Urinary bladder (tissue), 4 donors: Measurements from ENCODE around the gene DNAI4. TPM values are rescaled to one million over a fixed set of nuclear protein-coding genes. Genes with fewer than 3 reads are reported as not detected.
"Not testable (repeated sequence)": the region's sequence is repeated elsewhere in the genome, so short reads cannot be mapped to it uniquely, and the experiment has no call there.

Experiments used
- DNase-seq: peaks from one replicate; pipeline ENCODE4 v3.0.0-alpha.2; 2015; ENCODE audit errors: extremely low spot score
- H3K27ac ChIP-seq: one replicate; pipeline ENCODE4 v1.5.1; 2013; ENCODE audit warnings: low read depth, mild to moderate bottlenecking, moderate library complexity
- H3K36me3 ChIP-seq: one replicate; pipeline ENCODE4 v1.6.1; 2013; ENCODE audit warnings: mild to moderate bottlenecking, moderate library complexity; ENCODE audit not compliant: insufficient read depth
- H3K4me1 ChIP-seq: one replicate; pipeline ENCODE4 v1.6.1; 2013; ENCODE audit warnings: mild to moderate bottlenecking, moderate library complexity; ENCODE audit not compliant: insufficient read depth
- H3K4me3 ChIP-seq: one replicate; pipeline ENCODE4 v1.5.1; 2013; ENCODE audit warnings: low read depth, low read length
- WGBS: extraction: QIAGEN DNeasy Blood & Tissue Kit; methylation state at CpG from one replicate; pipeline ENCODE4 v1.1.7; 2013; 5-methylcytosine and 5-hydroxymethylcytosine counted together
- polyA plus RNA-seq: library from polyadenylated mRNA; stranded (reverse); fragments of 200-250 nt; gene quantifications from one replicate; pipeline ENCODE4 v1.2.3, GENCODE V29; 2013
- total RNA-seq: library from RNA; depleted of rRNA; stranded (reverse); fragments of >200 nt; gene quantifications from one replicate; pipeline ENCODE4 v1.2.3, GENCODE V29; 2014
- donor health status: healthy with polysubstance abuse.
- donor health status: healthy.

The DNAI4 gene
- total and polyA plus RNA-seq, 2 donors, result 1.7 to 43.6 TPM

DNA sequence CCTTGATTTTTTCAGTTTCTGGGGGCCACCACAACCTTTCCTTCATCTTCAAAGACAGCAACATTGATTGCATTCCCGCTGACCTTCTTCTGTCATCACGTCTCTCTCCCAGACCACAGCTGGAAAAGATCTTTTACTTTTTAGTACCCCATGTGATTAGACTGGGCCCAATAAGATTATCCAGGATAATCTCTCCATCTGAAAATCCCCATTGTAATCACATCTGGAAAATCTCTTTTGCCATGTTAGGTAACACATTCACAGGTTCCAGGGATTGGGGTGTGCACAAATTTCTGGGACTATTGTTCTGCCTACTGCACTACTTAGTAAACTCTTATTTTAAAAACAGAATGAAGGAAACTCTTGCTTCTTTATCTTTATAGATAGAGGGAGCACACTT is 76.5 kb downstream of the DNAI4 start:
- Histone ChIP-seq H3K4me3 (no peak overlapping the region), H3K27ac (no peak overlapping the region), H3K36me3 (peaks cover 1% of the 10 kb centered on the region), H3K4me1 (no peaks in the 10 kb centered on the region)
- 50% methylated on average over 2 of the region's 2 CpGs for WGBS
- no peak for DNase-seq

DNA sequence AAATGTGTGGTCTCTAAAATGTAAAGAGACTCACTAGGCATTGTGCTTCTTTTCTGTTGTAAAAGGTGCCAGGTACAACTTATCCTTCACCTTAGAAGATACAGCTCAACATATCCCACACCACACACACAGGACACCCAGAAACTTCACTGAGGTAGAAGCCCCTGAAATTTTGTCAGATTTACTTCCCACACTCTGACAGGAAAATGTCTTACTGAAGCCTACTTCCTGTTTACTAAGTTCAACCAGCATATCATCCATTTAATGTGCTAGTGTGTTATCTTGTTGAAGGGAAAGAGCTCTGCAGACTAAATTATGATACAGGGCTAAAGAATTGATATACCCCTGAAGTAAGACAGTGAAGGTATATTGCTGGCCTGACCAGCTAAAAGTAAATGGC is 83.7 kb downstream of the DNAI4 start:
- no peak overlapping the region for H3K27ac ChIP-seq
- H3K4me1 ChIP-seq, result no peaks in the 10 kb centered on the region
- no peaks in the 10 kb centered on the region for H3K36me3 ChIP-seq
- no peak overlapping the region for H3K4me3 ChIP-seq
- no peak for DNase-seq

DNA sequence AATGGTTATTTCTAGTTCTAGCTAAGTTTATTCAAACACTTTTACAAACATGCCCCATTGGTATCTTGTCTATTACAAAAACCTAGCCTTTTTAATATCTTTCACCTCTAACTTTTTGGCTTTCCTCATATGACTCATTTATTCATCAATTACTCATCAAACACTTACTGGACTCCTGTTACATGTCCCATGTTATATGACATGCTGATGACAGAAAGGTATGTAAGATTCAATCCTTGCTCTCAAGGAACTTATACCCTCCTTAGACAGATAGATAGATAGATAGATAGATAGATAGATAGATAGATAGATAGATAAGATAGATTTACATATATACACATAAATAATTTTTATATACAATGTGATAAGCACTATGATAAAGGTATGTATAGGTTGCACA is 89.7 kb downstream of the DNAI4 start:
- no peaks in the 10 kb centered on the region for H3K4me1 ChIP-seq
- H3K4me3 ChIP-seq, result no peak overlapping the region
- DNase-seq, result no peak
- H3K36me3 ChIP-seq, result no peaks in the 10 kb centered on the region
- no peak overlapping the region for H3K27ac ChIP-seq

DNA sequence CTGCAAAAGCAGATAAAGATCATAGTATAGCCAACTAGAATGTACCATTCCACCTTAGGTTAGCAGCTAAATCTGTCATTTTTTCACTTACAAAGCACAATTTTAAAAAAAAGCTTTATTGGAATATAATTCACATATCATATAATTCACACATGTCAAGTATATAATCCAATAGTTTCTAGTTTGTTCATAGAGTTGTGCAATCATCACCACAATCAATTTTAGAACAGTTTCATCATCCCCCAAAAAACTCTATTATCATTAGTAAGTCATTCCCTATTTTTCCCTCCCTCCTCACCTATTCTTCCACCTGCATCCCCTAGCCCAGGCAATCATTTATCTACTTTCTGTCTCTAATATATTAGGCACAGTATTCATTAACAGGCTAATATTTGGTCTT is 91.5 kb downstream of the DNAI4 start:
- Histone ChIP-seq H3K4me1 (no peaks in the 10 kb centered on the region), H3K36me3 (no peaks in the 10 kb centered on the region), H3K4me3 (no peak overlapping the region), H3K27ac (no peak overlapping the region)
- no peak for DNase-seq

DNA sequence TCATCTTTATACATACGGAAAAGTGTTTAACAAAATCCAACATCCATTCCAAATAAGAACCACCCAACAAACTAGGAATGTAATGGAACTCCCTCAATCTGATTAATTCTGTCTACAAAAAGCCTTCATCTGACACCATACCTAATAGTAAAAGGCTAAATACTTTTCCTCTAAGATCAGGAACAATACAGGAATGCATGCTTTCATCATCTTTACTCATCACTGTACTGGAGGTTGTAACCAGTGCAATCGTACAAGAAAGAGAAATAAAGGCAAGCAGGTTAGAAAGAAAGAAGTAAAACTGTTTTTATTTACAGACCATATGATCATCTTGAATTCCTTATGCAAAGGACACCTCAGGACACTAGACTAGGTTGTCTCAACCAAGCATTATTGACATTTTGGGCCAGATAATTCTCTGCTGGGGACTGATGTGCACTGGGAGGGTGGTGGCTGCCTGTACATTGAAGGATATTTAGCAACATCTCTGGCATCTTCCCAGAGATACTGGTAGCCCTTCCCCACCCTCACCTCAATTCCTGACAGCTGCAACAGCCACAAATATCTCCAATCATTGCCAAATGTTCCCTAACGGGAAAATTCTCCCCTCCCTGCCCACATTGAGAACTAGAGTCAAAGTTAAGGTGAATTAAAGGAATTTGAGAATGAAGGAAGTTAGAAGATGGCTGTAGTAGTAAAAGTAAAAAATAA is 93.0 kb downstream of the DNAI4 start:
- no peaks in the 10 kb centered on the region for H3K36me3 ChIP-seq
- 77% methylated on average over 3 of the region's 3 CpGs for WGBS

DNA sequence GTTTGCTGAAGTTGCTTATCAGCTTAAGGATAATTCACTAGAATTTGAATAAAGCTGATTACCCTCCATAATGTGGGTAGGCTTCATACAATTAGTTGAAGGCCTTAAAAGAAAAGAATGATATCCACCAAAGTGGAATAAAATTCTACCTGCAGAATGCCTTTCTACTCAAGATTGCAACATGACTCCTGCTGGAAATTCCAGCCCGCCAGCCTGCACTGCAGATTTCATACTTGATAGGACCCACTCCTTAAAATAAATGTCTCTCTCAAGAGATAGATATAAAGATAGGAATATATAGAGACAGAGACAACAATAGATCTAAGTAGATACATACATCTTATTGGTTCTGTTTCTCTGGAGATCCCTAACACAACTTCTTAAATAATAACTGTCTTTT is 99.9 kb downstream of the DNAI4 start:
- Histone ChIP-seq H3K27ac (no peak overlapping the region), H3K4me3 (no peak overlapping the region), H3K36me3 (no peaks in the 10 kb centered on the region), H3K4me1 (no peaks in the 10 kb centered on the region)
- 96% methylated on average over 1 of the region's 1 CpG for WGBS
- DNase-seq, result no peak

More for the DNA sequence above, 93.0 kb downstream of the DNAI4 start:
- no peak for DNase-seq
- Histone ChIP-seq H3K4me1 (no peaks in the 10 kb centered on the region), H3K4me3 (no peak overlapping the region), H3K27ac (no peak overlapping the region)

DNA sequence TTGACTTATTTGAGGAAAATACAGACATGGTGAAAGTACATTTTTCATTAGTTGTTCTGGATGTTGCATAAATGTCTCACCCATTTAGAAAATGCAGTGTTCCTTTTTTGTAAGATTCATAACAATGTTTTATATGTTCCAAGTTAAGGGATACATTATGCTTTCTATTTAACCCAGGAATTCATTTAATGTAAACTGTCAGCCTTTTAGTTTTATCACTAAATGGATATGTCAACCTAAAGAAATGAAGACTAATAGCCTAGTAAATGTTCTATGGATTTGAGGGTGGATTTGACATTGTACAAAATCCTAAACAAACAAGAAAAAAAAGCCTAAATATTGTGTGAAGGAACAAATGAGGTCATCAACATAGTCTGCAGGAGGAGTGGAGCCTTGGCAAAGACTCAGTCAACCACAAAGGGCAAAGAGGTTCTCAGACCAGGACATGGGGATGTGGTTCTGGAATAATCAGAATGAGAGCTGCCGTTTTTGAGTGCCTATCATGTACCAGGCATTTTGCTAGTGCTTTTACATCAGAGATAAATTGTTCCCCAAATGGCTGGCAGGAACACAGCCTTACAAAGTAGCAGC is 114.8 kb downstream of the DNAI4 start:
- Histone ChIP-seq H3K27ac (no peak overlapping the region), H3K36me3 (no peaks in the 10 kb centered on the region), H3K4me1 (no peaks in the 10 kb centered on the region), H3K4me3 (no peak overlapping the region)
- WGBS, result 63% methylated on average over 1 of the region's 1 CpG
- no peak for DNase-seq

DNA sequence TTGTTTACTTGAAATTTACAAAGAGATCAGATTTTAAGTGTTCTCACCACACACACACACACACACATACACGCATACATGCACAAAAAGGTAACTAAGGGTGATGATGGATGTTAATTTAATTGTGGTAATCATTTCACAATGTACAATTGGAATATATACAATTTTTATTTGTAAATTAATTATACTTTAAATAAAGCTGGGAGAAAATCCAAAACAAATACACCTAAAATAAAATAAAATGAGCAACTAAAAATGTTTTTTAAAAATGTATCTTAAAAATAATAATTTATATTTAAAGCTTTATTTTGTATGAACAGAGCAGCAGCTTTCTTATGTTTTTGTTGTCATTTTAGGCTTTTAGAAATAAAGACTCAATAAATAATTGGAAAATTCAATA is 115.4 kb downstream of the DNAI4 start:
- H3K36me3 ChIP-seq, result no peaks in the 10 kb centered on the region
- no peak overlapping the region for H3K27ac ChIP-seq
- no peak overlapping the region for H3K4me3 ChIP-seq
- WGBS, result 89% methylated on average over 1 of the region's 1 CpG
- no peak for DNase-seq
- no peaks in the 10 kb centered on the region for H3K4me1 ChIP-seq

DNA sequence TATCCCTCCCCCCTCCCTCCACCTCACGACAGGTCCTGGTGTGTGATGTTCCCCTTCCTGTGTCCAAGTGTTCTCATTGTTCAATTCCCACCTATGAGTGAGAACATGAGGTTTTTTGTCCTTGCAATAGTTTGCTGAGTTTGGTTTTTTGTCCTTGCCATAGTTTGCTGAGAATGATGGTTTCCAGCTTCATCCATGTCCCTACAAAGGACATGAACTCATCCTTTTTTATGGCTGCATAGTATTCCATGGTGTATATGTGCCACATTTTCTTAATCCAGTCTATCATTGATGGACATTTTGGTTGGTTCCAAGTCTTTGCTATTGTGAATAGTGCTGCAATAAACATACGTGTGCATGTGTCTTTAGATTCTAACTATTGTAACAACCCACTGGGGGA is 128.8 kb downstream of the DNAI4 start:
- DNase-seq, H3K4me3 ChIP-seq, H3K4me1 ChIP-seq, H3K36me3 ChIP-seq, H3K27ac ChIP-seq: not testable (repeated sequence)
- WGBS, result 86% methylated on average over 2 of the region's 2 CpGs

DNA sequence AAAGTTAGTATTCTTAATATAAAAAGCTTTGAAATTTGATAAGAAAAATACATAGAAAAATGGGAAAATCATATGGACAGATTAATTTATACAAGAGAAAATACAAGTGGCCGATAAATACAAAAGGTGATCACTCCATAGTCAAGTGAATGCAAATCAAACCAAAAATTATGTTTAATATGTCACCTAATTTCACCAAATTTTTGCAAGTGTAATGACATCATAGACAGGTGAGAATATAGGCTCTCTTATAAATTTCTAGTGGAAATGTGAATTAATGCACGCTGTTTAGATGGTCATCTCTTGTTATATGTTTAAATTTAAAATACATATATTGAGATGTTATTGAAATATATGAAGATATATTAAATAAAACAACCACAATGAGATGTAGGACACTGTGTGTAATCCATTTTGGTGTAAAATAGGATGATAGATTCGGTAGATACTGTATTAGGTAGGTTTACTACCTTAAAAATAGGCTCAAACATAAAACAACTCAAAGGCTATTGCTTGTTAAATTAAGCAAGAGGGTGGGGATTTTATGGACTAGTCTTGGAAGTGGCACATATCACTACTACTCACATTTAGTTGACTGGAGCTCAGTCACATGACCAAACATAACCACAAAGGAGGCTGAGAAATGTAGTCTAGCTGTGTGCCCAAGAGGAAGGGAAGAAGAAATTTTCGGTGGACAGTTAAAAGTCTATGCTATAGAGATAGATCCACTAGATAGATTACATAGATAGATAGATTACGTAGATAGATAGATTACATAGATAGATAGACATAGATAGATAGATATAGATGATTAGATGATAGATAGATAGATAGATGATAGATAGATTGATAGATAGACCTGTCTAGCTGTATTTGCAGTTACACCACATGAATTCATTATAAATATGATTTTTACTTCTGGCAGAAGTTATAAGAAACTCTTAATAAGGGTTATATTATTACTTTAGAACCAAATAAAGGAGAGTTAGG is 132.7 kb downstream of the DNAI4 start:
- H3K4me1 ChIP-seq, result no peaks in the 10 kb centered on the region
- DNase-seq, result no peak
- WGBS, result 88% methylated on average over 5 of the region's 5 CpGs

DNA sequence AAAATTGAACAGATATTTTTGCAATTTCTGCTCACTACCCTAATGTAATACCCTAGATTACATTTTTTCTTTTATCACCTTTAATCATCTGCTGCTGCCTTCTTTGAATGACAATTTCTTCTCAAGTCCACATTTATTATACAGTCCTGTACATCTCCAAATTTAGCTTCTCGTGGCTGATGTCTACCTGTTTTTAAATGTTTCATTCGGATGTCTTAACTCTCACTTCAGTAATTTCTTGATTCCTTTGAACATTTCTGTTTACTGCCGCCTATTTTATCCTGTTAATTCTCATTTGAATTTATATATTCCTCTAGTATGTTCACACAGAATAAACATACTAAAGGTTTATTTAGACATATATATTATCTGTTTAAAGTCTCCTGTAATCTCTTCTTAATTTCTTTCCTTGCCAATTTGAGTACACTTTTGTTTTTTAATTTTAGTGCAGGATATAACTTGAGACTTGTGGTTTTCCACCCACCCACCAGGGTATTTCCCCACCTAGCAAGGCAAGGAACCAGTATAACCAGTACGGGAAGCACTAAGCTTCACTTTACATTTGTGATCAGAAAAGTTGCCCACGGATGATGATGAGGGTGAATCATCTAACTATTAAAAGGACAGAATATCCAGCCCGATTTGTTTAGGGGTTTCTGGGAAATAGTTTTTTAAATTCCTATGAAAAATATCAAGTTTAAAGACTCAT is 136.3 kb downstream of the DNAI4 start:
- H3K4me1 ChIP-seq, result no peaks in the 10 kb centered on the region
- WGBS, result 70% methylated on average over 6 of the region's 6 CpGs
- no peak overlapping the region for H3K27ac ChIP-seq

More for the DNA sequence above, 132.7 kb downstream of the DNAI4 start:
- Histone ChIP-seq H3K36me3 (no peaks in the 10 kb centered on the region), H3K27ac (no peak overlapping the region), H3K4me3 (no peak overlapping the region)

DNA sequence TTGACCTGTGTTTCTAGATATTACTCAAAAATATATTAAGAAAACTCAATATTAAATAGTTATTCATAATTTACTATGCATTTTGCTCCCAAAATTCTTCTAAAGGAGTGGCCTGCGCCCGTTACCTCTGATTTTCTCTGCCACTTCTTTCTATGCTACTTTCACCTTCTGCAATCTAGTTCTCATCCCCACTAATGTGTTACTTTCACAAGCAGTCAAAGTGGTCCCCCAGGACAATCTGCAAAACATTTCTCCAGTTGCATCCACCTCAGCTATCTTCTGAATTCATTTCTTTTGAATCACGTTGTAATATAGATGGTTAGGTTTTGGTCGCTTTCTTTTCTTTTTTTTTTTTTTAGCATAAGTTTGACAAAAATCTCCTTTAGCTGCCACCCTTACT is 137.0 kb downstream of the DNAI4 start:
- Histone ChIP-seq H3K27ac (no peak overlapping the region), H3K4me1 (no peaks in the 10 kb centered on the region), H3K4me3 (no peak overlapping the region), H3K36me3 (no peaks in the 10 kb centered on the region)
- WGBS, result 89% methylated on average over 4 of the region's 4 CpGs
- DNase-seq, result no peak

More for the DNA sequence above, 136.3 kb downstream of the DNAI4 start:
- no peak for DNase-seq
- Histone ChIP-seq H3K36me3 (no peaks in the 10 kb centered on the region), H3K4me3 (no peak overlapping the region)

DNA sequence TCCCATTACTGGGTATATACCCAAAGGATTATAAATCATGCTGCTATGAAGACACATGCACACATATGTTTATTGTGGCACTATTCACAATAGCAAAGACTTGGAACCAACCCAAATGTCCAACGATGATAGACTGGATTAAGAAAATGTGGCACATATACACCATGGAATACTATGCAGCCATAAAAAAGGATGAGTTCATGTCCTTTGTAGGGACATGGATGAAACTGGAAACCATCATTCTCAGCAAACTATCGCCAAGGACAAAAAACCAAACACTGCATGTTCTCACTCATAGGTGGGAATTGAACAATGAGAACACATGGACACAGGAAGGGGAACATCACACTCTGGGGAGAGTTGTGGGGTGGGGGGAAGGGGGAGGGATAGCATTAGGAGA is 138.9 kb downstream of the DNAI4 start:
- WGBS, result 50% methylated on average over 1 of the region's 2 CpGs
- not testable (repeated sequence) for H3K4me1 ChIP-seq, H3K36me3 ChIP-seq, H3K27ac ChIP-seq, DNase-seq, H3K4me3 ChIP-seq
